ENCODE results near the gene RPS2. TPM values are rescaled to one million over a fixed set of nuclear protein-coding genes. Genes with fewer than 3 reads are reported as not detected.

RPS2 gene
- total RNA-seq, 4 donors from 2014 or later = 1,591 to 3,468 (median 1,745) TPM

DNA sequence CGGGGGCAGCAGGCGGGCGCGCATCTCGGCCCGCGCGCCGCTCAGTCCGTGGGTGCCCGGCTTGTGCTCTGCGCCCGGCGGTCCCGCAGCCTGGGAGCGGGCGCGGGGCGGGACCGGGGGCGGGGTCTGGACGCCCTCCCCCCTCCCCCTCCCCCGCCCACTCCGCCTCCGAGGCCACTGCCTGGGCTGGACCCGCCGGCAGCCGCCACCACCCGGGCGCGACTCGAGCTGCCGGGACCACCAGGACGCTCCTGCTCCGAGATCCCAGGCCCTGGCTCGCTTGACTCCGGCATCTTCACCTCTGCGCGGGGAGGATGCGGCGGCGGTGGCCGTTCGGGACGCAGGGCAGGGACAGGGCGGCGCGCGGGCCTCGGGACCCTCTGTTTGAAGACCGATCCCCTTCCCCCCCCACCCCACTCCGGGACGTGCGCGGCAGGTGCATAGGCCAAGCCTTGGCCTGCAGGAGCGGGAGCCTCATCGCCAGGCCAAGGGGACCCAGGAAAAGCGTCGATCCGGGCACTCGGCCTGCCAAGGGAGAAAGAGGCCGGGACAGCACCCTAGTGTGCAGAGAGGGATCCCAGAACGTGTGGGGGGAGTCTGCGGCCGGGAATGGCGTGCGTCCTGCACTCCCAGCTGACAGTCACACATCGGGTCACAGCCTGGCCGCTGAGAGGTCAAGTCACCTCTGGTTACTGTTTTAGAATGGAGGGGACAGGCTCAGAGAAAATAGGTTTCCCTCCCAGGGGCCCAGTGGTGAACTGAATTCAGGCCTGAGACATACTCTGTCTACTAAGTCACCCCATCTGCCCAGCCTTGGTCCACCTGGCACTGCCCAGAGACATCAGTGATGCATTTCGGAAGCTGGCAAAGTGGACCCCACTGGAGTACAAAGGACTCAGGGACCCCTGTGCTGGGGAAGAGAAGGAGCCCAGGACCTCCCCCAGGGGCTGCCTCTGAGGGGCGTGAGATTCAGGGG lies 46.0 kb downstream of the RPS2 start, which contains the start of gene HS3ST6:
HS3ST6 (minus strand) TSS at position 65 of the 976 bp plus-strand sequence. CDS start 92 bp downstream, outside the sequence.
- 4 to 8% methylated on average over 12 to 56 of the region's 71 CpGs for WGBS, 2 donors

DNA sequence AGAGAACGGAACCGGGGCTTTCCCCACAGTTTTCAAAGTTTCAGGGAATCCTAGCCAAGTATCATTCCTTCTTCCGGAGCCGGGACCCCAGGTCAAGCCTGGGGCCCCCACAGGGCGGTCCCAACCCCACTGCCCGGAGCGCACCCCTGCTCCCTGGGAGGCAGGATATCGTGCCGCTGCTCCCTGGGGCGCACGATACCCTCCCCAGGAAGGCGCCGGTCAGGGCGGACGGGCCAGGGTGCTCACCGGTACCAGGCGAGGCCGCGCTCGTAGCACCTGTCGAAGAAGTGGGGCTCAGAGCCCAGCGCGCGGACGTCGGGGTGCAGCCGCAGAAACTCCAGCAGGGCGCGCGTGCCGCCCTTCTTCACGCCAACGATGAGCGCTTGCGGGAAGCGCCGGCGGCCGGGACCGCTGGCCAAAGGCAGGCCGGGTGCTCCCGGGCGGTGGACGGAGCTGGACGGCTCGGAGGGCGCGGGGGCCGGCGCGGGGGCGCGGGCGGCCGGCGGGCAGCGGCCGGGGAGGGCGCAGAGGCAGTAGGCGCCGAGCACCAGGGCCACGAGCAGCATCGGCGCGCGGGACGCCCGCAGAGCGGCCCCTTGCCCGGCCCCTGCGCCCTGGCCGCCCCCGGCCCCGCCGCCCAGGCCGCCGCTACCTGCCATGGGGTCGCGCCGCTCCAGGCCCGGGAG lies 46.8 kb downstream of the RPS2 start:
- H3K4me3 ChIP-seq = no peak overlapping the region
- H3K4me1 ChIP-seq = peaks cover 0 to 23% (median 0%) of the 10 kb centered on the region in 4 donors
- WGBS, 2 donors = 0 to 1% methylated on average over 17 to 59 of the region's 81 CpGs

More for the DNA sequence above, 46.0 kb downstream of the RPS2 start, which contains the start of gene HS3ST6:
- TF ChIP-seq EP300 (IDR thresholded peaks at IDR 0.05) = no peak
- TF ChIP-seq, protein P1, sequence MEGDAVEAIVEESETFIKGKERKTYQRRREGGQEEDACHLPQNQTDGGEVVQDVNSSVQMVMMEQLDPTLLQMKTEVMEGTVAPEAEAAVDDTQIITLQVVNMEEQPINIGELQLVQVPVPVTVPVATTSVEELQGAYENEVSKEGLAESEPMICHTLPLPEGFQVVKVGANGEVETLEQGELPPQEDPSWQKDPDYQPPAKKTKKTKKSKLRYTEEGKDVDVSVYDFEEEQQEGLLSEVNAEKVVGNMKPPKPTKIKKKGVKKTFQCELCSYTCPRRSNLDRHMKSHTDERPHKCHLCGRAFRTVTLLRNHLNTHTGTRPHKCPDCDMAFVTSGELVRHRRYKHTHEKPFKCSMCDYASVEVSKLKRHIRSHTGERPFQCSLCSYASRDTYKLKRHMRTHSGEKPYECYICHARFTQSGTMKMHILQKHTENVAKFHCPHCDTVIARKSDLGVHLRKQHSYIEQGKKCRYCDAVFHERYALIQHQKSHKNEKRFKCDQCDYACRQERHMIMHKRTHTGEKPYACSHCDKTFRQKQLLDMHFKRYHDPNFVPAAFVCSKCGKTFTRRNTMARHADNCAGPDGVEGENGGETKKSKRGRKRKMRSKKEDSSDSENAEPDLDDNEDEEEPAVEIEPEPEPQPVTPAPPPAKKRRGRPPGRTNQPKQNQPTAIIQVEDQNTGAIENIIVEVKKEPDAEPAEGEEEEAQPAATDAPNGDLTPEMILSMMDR (IDR thresholded peaks at IDR 0.05) = no peak
- TF ChIP-seq POLR2A (IDR thresholded peaks at IDR 0.05) = no peak
- Histone ChIP-seq H3K27me3 (peaks cover 0 to 95% of the 10 kb centered on the region in 2 donors), H3K36me3 (no peaks in the 10 kb centered on the region), H3K4me1 (peaks cover 0 to 28% (median 0%) of the 10 kb centered on the region in 4 donors), H3K4me3 (peak within 1 kb of the TSS in 1 of 4 donors; percentile 4), H3K27ac (no peak within 1 kb of the TSS), H3K9me3 (no peaks in the 10 kb centered on the region)
- no peak for DNase-seq (ENCODE audit: low spot score in 2 of 2)

DNA sequence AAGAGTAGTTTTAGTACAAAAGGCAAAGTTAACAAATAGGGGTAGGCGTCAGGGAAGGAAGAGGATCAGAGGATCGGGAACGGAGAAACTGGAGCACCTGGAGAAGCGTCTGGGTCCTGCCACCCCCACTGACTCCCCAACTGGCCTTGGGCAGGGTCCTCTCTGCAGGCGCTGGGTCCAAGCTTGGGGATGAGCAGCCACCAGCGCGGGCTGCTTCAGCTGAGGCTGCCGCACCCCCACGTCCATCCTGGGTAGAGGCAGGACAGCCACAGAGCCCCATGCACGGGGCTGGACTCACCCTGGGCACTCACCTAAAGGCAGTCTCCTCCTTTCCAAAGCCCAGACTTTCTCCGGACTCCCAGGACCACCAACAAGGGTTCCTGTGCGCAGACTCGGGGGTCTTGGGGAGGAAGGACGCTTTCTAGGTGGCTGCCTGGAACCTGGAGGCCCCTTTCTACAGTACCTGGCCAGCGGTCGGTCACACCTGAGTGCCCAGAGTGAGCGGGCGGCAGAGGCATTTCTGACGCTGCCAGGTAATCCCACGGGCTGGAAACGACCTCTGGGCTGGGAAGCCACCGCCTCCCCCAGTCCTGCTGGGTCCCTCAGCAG lies 47.5 kb downstream of the RPS2 start:
- no peaks in the 10 kb centered on the region for H3K9me3 ChIP-seq
- H3K36me3 ChIP-seq = no peaks in the 10 kb centered on the region
- DNase-seq (ENCODE audit: low spot score in 2 of 2) = no peak
- peaks cover 0 to 88% of the 10 kb centered on the region in 2 donors for H3K27me3 ChIP-seq
- H3K27ac ChIP-seq = no peak overlapping the region
- 8 to 11% methylated on average over 18 to 21 of the region's 22 CpGs for WGBS, 2 donors
- H3K4me1 ChIP-seq = peaks cover 0 to 23% (median 0%) of the 10 kb centered on the region in 4 donors
- H3K4me3 ChIP-seq = no peak overlapping the region
- TF ChIP-seq, protein P1 (IDR thresholded peaks at IDR 0.05) = no peak
- no peak for TF ChIP-seq POLR2A (IDR thresholded peaks at IDR 0.05)
- no peak for TF ChIP-seq EP300 (IDR thresholded peaks at IDR 0.05)

More for the DNA sequence above, 46.8 kb downstream of the RPS2 start:
- no peaks in the 10 kb centered on the region for H3K9me3 ChIP-seq
- H3K27me3 ChIP-seq = peaks cover 0 to 95% of the 10 kb centered on the region in 2 donors
- TF ChIP-seq EP300 (IDR thresholded peaks at IDR 0.05) = no peak
- TF ChIP-seq POLR2A (IDR thresholded peaks at IDR 0.05) = no peak
- TF ChIP-seq, protein P1 (IDR thresholded peaks at IDR 0.05) = no peak
- H3K36me3 ChIP-seq = no peaks in the 10 kb centered on the region
- no peak for DNase-seq (ENCODE audit: low spot score in 2 of 2)
- H3K27ac ChIP-seq = no peak overlapping the region

DNA sequence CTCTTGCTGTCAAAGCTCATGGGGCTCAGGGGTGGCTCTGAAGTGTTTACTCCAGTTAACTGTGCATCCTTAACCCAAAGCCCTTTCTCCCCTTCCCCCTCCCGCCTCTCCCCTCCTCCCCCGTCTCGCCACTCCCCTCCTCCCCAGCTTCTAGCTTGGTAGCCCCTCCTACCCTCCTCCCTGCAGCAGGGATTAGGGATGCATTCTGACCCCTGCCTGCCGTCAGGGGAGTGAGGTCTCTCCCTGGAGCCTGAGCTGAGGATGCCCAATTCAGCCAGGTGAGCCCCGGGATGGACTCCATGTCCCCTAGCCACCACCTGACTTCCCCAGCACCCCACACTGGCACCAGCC lies 48.0 kb downstream of the RPS2 start:
- no peak overlapping the region for H3K27ac ChIP-seq
- DNase-seq (ENCODE audit: low spot score in 2 of 2) = no peak
- no peaks in the 10 kb centered on the region for H3K36me3 ChIP-seq
- peaks cover 0 to 83% of the 10 kb centered on the region in 2 donors for H3K27me3 ChIP-seq
- no peaks in the 10 kb centered on the region for H3K9me3 ChIP-seq
- no peak overlapping the region for H3K4me3 ChIP-seq
- WGBS, 2 donors = 11 to 12% methylated on average over 5 of the region's 5 CpGs
- peaks cover 0 to 23% (median 0%) of the 10 kb centered on the region in 4 donors for H3K4me1 ChIP-seq
- TF ChIP-seq POLR2A (IDR thresholded peaks at IDR 0.05) (no peak), EP300 (IDR thresholded peaks at IDR 0.05) (no peak)
- TF ChIP-seq, protein P1 (IDR thresholded peaks at IDR 0.05) = no peak
